Measurements from ENCODE around the gene PDK4. TPM values are rescaled to one million over a fixed set of nuclear protein-coding genes. Genes with fewer than 3 reads are reported as not detected.

Gene PDK4
- total RNA-seq, 6 experiments from 2014 or later: 7.9 to 109 (median 79.0) TPM

- H3K36me3 ChIP-seq: no peaks in the 10 kb centered on the region
- TF ChIP-seq POLR2A (IDR thresholded peaks at IDR 0.05): no peak
- no peak for TF ChIP-seq CTCF (IDR thresholded peaks at IDR 0.05)
- H3K27me3 ChIP-seq: no peaks in the 10 kb centered on the region
- WGBS (ENCODE audit: insufficient coverage, low coverage, low lambda C conversion rate, missing lambda C conversion rate): 16% methylated on average over 4 of the region's 4 CpGs
- H3K4me1 ChIP-seq: peaks cover 0 to 75% (median 36%) of the 10 kb centered on the region in 4 donors
- ATAC-seq (peak; percentile 36 to 59 (median 54)), DNase-seq (peak in 1 of 3 donors; percentile 60)
- H3K9me3 ChIP-seq: no peaks in the 10 kb centered on the region
- H3K27ac ChIP-seq: peak overlapping the region; percentile 56 to 94 (median 93)
- intact Hi-C loops (cut with DNase I): loop anchor here in 1 of 2 donors (5.0 kb wide), 1 partner anchor 47 kb away; the partner anchor contains the start of gene PDK4
- H3K4me3 ChIP-seq: peak overlapping the region in 1 of 3 donors; percentile 20
Observed at GRCh38 chr7:95550546-95550945, 45.8 kb downstream of the PDK4 start.

- TF ChIP-seq POLR2A (IDR thresholded peaks at IDR 0.05): peak; percentile 64
- TF ChIP-seq CTCF (IDR thresholded peaks at IDR 0.05): no peak
- no peaks in the 10 kb centered on the region for H3K27me3 ChIP-seq
- H3K4me3 ChIP-seq: peak overlapping the region in 1 of 3 donors; percentile 20
- intact Hi-C loops (cut with DNase I): loop anchor here in 1 of 2 donors (5.0 kb wide), 1 partner anchor 47 kb away; the partner anchor contains the start of gene PDK4
- peak; percentile 69 to 96 (median 89) for DNase-seq
- peak overlapping the region; percentile 56 to 94 (median 93) for H3K27ac ChIP-seq
- ATAC-seq: peak; percentile 82 to 94 (median 88)
- no peaks in the 10 kb centered on the region for H3K36me3 ChIP-seq
- no peaks in the 10 kb centered on the region for H3K9me3 ChIP-seq
- 12% methylated on average over 6 of the region's 6 CpGs for WGBS (ENCODE audit: insufficient coverage, low coverage, low lambda C conversion rate, missing lambda C conversion rate)
- H3K4me1 ChIP-seq: peaks cover 0 to 76% (median 36%) of the 10 kb centered on the region in 4 donors
Observed at GRCh38 chr7:95549818-95550529, 46.3 kb downstream of the PDK4 start.

GRCh38 chr7:95547361-95548348 is 48.7 kb downstream of the PDK4 start:
- Histone ChIP-seq H3K4me1 (peaks cover 0 to 61% (median 30%) of the 10 kb centered on the region in 4 donors), H3K27ac (peak overlapping the region in 2 of 3 donors; percentile 93 to 94), H3K36me3 (no peaks in the 10 kb centered on the region), H3K9me3 (no peaks in the 10 kb centered on the region), H3K4me3 (no peak overlapping the region), H3K27me3 (no peaks in the 10 kb centered on the region)
- intact Hi-C loops (cut with DNase I): no loop called here
- TF ChIP-seq CTCF (IDR thresholded peaks at IDR 0.05): no peak
- no peak for TF ChIP-seq POLR2A (IDR thresholded peaks at IDR 0.05)
- no peak for ATAC-seq
- WGBS (ENCODE audit: insufficient coverage, low coverage, low lambda C conversion rate, missing lambda C conversion rate): 33% methylated on average over 6 of the region's 6 CpGs
- no peak for DNase-seq

- intact Hi-C loops (cut with DNase I): no loop called here
- 14% methylated on average over 4 of the region's 4 CpGs for WGBS (ENCODE audit: insufficient coverage, low coverage, low lambda C conversion rate, missing lambda C conversion rate)
- H3K4me1 ChIP-seq: peaks cover 0 to 61% (median 30%) of the 10 kb centered on the region in 4 donors
- peak overlapping the region; percentile 17 to 94 (median 93) for H3K27ac ChIP-seq
- ATAC-seq: peak; percentile 5 to 59 (median 35)
- no peaks in the 10 kb centered on the region for H3K9me3 ChIP-seq
- H3K36me3 ChIP-seq: no peaks in the 10 kb centered on the region
- TF ChIP-seq POLR2A (IDR thresholded peaks at IDR 0.05): no peak
- TF ChIP-seq CTCF (IDR thresholded peaks at IDR 0.05): peak in 1 of 4 donors; percentile 11
- H3K27me3 ChIP-seq: no peaks in the 10 kb centered on the region
- no peak overlapping the region for H3K4me3 ChIP-seq
- peak in 1 of 3 donors; percentile 66 for DNase-seq
Observed at GRCh38 chr7:95546647-95547046, 49.7 kb downstream of the PDK4 start.
